GM12864 (cell line): ENCODE measurements around the gene PACS2.

Experiments
- DNase-seq: peaks from one replicate; pipeline ENCODE4 v3.0.0-alpha.2; 2011; ENCODE audit warnings: low read depth
- H3K4me3 ChIP-seq: 2 replicates; pipeline ENCODE4 v1.5.1; 2011; ENCODE audit warnings: mild to moderate bottlenecking, low read depth, low read length, control low read depth
- CTCF ChIP-seq: IDR thresholded peaks from 2 replicates; pipeline ENCODE4 v1.5.1; 2011; ENCODE audit warnings: low read depth, mild to moderate bottlenecking, moderate library complexity, low read length, control low read depth, inconsistent platforms; ENCODE audit errors: missing control alignments

PACS2 gene

GRCh38 chr14:105412771-105413543, 98.4 kb downstream of the PACS2 start:
- DNase-seq, result no peak
- no peak for TF ChIP-seq CTCF
- H3K4me3 ChIP-seq, result no peak overlapping the region

GRCh38 chr14:105413544-105413886, 99.0 kb downstream of the PACS2 start:
- no peak overlapping the region for H3K4me3 ChIP-seq
- no peak for TF ChIP-seq CTCF
- DNase-seq, result no peak

GRCh38 chr14:105414456-105415371, 100.2 kb downstream of the PACS2 start:
- no peak for DNase-seq
- TF ChIP-seq CTCF, result peak; percentile 65
- peak overlapping the region; percentile 35 for H3K4me3 ChIP-seq

GRCh38 chr14:105415481-105416428, 101.2 kb downstream of the PACS2 start:
- no peak for DNase-seq
- no peak overlapping the region for H3K4me3 ChIP-seq

GRCh38 chr14:105416671-105417070, 102.1 kb downstream of the PACS2 start:
- no peak for DNase-seq
- H3K4me3 ChIP-seq, result no peak overlapping the region
- no peak for TF ChIP-seq CTCF

More at GRCh38 chr14:105415481-105416428, 101.2 kb downstream of the PACS2 start:
- no peak for TF ChIP-seq CTCF

- TF ChIP-seq CTCF, result no peak
Measured at GRCh38 chr14:105417690-105418121, 103.2 kb downstream of the PACS2 start.

More at GRCh38 chr14:105417690-105418121, 103.2 kb downstream of the PACS2 start:
- no peak for DNase-seq
- no peak overlapping the region for H3K4me3 ChIP-seq
